GM19452 (cell line): ENCODE results near the gene TFB1M.
"Not testable (repeated sequence)": the region's sequence is repeated elsewhere in the genome, so short reads cannot be mapped to it uniquely, and the experiment has no call there.

Source experiments
- ATAC-seq: cut with Tn5 transposase; IDR thresholded peaks from one replicate; pipeline ENCODE4 v1.9.1; 2021; ENCODE audit not compliant: unreplicated experiment

TFB1M gene

GRCh38 chr6:155303361-155303870, 10.9 kb downstream of the TFB1M start:
- ATAC-seq = no peak

- no peak for ATAC-seq
Measured at GRCh38 chr6:155301867-155302266, 12.4 kb downstream of the TFB1M start.

GRCh38 chr6:155297669-155298068, 16.6 kb downstream of the TFB1M start:
- ATAC-seq = no peak

- no peak for ATAC-seq
Measured at GRCh38 chr6:155292711-155293110, 21.6 kb downstream of the TFB1M start.

GRCh38 chr6:155291291-155291690, 23.0 kb downstream of the TFB1M start:
- ATAC-seq = no peak

- ATAC-seq = no peak
Measured at GRCh38 chr6:155290491-155290890, 23.8 kb downstream of the TFB1M start.

- no peak for ATAC-seq
Measured at GRCh38 chr6:155287762-155288161, 26.5 kb downstream of the TFB1M start.

- no peak for ATAC-seq
Measured at GRCh38 chr6:155284775-155285174, 29.5 kb downstream of the TFB1M start.

GRCh38 chr6:155278319-155279049, 35.8 kb downstream of the TFB1M start:
- no peak for ATAC-seq

GRCh38 chr6:155276638-155277037, 37.6 kb downstream of the TFB1M start:
- ATAC-seq = no peak

- ATAC-seq = no peak
Measured at GRCh38 chr6:155275808-155276480, 38.3 kb downstream of the TFB1M start.

- ATAC-seq = no peak
Measured at GRCh38 chr6:155274533-155274932, 39.8 kb downstream of the TFB1M start.

- no peak for ATAC-seq
Measured at GRCh38 chr6:155274106-155274505, 40.2 kb downstream of the TFB1M start.

- ATAC-seq = no peak
Measured at GRCh38 chr6:155273431-155273830, 40.9 kb downstream of the TFB1M start.

- no peak for ATAC-seq
Measured at GRCh38 chr6:155272353-155273232, 41.7 kb downstream of the TFB1M start.

GRCh38 chr6:155271145-155271544, 43.1 kb downstream of the TFB1M start:
- ATAC-seq = no peak

- ATAC-seq = no peak
Measured at GRCh38 chr6:155270561-155271091, 43.7 kb downstream of the TFB1M start.

- no peak for ATAC-seq
Measured at GRCh38 chr6:155269765-155270164, 44.5 kb downstream of the TFB1M start.

- not testable (repeated sequence) for ATAC-seq
Measured at GRCh38 chr6:155268088-155268867, 46.0 kb downstream of the TFB1M start.

GRCh38 chr6:155267411-155267810, 46.9 kb downstream of the TFB1M start:
- ATAC-seq = no peak
